ENCODE measurements around the gene RAB40C.

RAB40C gene

DNA sequence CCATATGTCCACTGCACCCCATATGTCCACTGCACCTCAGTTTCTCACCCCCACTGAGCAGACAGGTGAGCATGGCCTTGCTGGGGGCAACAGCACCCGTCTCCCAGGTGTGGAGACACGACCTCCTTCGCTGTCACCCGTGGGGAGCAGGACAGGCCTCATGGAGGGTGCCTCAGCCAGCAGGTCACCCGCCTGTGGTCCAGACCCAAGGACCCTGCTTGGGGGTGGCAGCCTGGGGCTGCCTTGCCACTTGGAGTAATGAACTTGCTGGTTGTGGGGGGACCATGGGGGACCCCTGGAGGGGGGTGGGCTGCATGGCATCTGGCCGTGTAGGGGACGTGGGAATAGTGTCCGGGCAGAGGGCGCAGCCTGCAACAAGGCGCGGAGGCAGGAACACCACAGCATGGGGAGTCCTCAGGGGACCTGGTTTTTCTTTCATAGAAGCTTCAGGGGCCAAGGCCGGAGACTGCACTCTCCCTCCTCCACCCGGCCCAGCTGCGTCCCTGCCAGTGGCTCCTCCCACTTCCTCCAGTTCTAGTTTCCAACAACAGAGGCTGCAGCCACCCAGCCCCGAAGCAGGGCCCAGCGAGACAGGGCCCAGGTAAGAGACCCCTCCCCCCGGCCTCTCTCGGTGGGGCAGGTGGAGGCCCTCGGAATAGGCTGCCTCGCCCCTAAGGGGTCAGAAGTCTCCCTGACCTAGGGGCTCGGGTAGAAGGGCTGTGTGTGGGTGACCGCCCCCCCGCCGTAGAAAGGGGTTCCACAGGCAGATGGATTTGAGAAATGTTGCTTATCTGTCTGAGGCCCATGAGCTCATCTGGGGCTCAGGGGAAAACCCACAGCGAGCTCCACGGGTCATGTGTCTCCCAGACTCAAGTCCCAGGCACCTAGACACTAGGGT, 23.1 kb upstream of the RAB40C start, which contains the start of gene NHLRC4:
Gene NHLRC4, plus strand, starts transcription at position 531 of the 898 bp plus-strand sequence. CDS start 1,043 bp downstream, outside the sequence.
- H3K56ac ChIP-seq (ENCODE audit: low read length) = peak within 1 kb of the TSS; percentile 56
- peak; percentile 76 for DNase-seq

DNA sequence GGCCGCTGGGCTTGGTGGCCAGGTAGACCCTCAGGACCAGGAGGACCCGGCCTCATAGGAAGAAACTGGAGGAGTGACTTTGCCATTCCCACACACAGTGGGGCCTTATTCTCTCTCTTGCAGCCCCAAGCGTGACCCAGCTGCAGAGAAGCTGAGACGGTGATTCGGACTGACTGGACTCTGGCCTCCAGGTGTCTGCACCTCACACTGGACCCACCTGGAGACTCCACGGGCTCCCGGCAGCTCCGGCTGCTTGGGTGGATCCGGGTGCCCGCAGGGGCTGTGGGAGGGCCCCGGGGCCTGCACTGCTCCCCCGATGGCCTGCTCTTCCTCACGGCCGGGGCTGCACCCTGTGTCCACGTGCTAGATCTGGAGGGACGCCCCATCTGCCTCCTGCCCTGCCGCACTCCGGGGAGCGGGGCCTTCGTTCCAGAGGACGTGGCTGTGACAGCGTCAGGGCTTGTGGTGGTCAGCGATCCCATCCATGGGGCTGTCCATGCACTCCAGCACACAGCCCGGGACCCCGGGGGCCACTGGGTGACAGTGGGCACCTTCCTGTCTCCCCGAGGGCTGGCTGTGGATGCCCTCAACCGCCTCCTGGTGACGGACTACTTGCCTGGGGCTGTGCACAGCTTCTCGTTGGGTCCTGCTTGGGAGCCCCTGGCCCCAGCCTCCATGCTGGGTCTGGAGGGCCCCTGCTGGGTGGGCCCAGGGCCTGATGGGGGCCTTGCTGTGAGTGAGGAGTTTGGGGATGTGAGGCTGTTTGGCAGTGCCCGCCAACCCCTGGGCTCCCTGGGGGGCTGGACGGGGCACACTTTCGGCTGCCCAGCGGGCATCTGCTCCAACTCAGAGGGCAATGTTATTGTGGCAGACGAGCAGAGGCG, 22.3 kb upstream of the RAB40C start:
- Histone ChIP-seq H2BK120ac (ENCODE audit: low read depth, low read length) (no peak overlapping the region), H3K18ac (ENCODE audit: low read length) (no peak overlapping the region), H2AK5ac (ENCODE audit: low read length) (no peak overlapping the region), H4K8ac (ENCODE audit: low read depth, low read length) (no peak overlapping the region), H3K79me1 (ENCODE audit: low read length) (peaks cover 4% of the 10 kb centered on the region), H3K4me1 (ENCODE audit: control insufficient read depth, low read depth, low read length) (peaks cover 4% of the 10 kb centered on the region), H2BK5ac (ENCODE audit: low read length) (no peak overlapping the region), H3K27ac (ENCODE audit: low read depth, low read length) (no peak overlapping the region), H3K4me3 (ENCODE audit: low read length) (no peak overlapping the region), H4K5ac (ENCODE audit: low read length) (no peak overlapping the region), H3K4me2 (ENCODE audit: low read length) (no peak overlapping the region), H2BK15ac (replicated peaks; ENCODE audit: low read depth) (no peak overlapping the region), H3K36me3 (ENCODE audit: control insufficient read depth, insufficient read depth, low read length) (no peaks in the 10 kb centered on the region), H3K9ac (ENCODE audit: low read length) (no peak overlapping the region), H3K27me3 (ENCODE audit: insufficient read depth, low read length, poor library complexity) (no peaks in the 10 kb centered on the region), H3K23ac (ENCODE audit: low read length) (no peak overlapping the region), H3K79me2 (ENCODE audit: control insufficient read depth, insufficient read depth, low read length) (peaks cover 6% of the 10 kb centered on the region), H3K4ac (ENCODE audit: low read depth, low read length) (no peak overlapping the region), H3K56ac (ENCODE audit: low read length) (no peak overlapping the region)
- WGBS (ENCODE audit: extremely low coverage, insufficient coverage, low lambda C conversion rate) = no CpG with 5 or more reads among the region's 35 CpGs
- no peak for DNase-seq

More for the DNA sequence above, 23.1 kb upstream of the RAB40C start, which contains the start of gene NHLRC4:
- no peak within 1 kb of the TSS for H3K27ac ChIP-seq (ENCODE audit: low read depth, low read length)
- no peak within 1 kb of the TSS for H3K23ac ChIP-seq (ENCODE audit: low read length)
- no peak within 1 kb of the TSS for H4K8ac ChIP-seq (ENCODE audit: low read depth, low read length)
- no peak within 1 kb of the TSS for H2BK15ac ChIP-seq (replicated peaks; ENCODE audit: low read depth)
- no peak within 1 kb of the TSS for H2AK5ac ChIP-seq (ENCODE audit: low read length)
- H3K36me3 ChIP-seq (ENCODE audit: control insufficient read depth, insufficient read depth, low read length) = no peaks in the 10 kb centered on the region
- no peaks in the 10 kb centered on the region for H3K27me3 ChIP-seq (ENCODE audit: insufficient read depth, low read length, poor library complexity)
- no peak within 1 kb of the TSS for H3K18ac ChIP-seq (ENCODE audit: low read length)
- H3K4me1 ChIP-seq (ENCODE audit: control insufficient read depth, low read depth, low read length) = peaks cover 4% of the 10 kb centered on the region
- H3K4me2 ChIP-seq (ENCODE audit: low read length) = no peak within 1 kb of the TSS
- H2BK5ac ChIP-seq (ENCODE audit: low read length) = no peak within 1 kb of the TSS
- H3K4me3 ChIP-seq (ENCODE audit: low read length) = no peak within 1 kb of the TSS
- peaks cover 1% of the 10 kb centered on the region for H3K79me1 ChIP-seq (ENCODE audit: low read length)
- peak within 1 kb of the TSS; percentile 1 for H3K9ac ChIP-seq (ENCODE audit: low read length)
- H3K4ac ChIP-seq (ENCODE audit: low read depth, low read length) = peak within 1 kb of the TSS; percentile 29
- no peak within 1 kb of the TSS for H2BK120ac ChIP-seq (ENCODE audit: low read depth, low read length)
- peaks cover 6% of the 10 kb centered on the region for H3K79me2 ChIP-seq (ENCODE audit: control insufficient read depth, insufficient read depth, low read length)
- no CpG with 5 or more reads among the region's 26 CpGs for WGBS (ENCODE audit: extremely low coverage, insufficient coverage, low lambda C conversion rate)
- no peak within 1 kb of the TSS for H4K5ac ChIP-seq (ENCODE audit: low read length)

DNA sequence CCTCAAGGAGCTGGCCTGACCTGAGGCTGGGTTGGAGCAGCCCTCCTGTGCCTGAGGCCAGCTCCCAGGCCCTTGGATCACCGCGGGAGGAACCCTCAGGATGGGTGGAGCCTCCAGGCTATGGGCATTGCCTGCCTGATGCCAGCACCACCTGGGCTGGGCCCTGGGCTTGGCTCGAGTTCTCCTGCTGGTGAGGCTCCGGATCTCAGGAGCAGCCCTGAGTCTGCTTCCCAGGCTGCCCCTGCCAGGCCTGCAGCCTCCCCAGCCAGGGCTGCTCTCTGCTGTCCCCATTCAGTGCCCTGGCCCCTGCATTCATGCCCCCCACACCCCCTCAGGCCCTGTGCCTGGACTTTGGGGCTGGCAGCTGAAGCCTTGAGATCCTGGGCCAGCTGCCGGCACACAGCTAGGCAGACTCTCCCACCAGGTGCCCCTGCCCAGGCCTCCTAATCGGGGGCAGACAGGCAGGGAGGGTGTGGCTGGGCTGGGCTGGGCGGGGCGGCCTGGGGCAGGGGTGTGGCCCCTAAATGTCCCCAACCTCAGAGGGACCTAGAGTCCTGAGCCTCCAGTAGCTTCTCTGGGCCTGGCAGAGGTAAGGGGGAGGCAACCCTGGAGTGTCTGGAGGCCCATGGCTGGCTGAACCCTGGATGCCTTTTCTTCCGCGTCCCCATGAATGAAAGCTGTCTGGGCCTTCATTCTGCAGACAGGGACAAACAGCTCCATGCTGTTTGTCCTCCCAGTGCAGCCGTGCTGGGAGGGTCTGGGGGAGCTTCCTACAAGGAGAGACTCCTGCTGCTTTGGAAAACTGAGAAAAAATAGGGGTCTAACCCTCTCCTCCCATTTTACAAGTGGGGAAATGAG, 21.2 kb upstream of the RAB40C start:
- H3K56ac ChIP-seq (ENCODE audit: low read length) = peak overlapping the region; percentile 91
- H3K4ac ChIP-seq (ENCODE audit: low read depth, low read length) = no peak overlapping the region
- H3K27me3 ChIP-seq (ENCODE audit: insufficient read depth, low read length, poor library complexity) = no peaks in the 10 kb centered on the region
- no peak overlapping the region for H3K27ac ChIP-seq (ENCODE audit: low read depth, low read length)
- peaks cover 4% of the 10 kb centered on the region for H3K79me1 ChIP-seq (ENCODE audit: low read length)
- no CpG with 5 or more reads among the region's 11 CpGs for WGBS (ENCODE audit: extremely low coverage, insufficient coverage, low lambda C conversion rate)
- H3K4me3 ChIP-seq (ENCODE audit: low read length) = no peak overlapping the region
- peak overlapping the region; percentile 55 for H3K4me2 ChIP-seq (ENCODE audit: low read length)
- peak overlapping the region; percentile 30 for H4K8ac ChIP-seq (ENCODE audit: low read depth, low read length)
- H3K9ac ChIP-seq (ENCODE audit: low read length) = peak overlapping the region; percentile 79
- peaks cover 4% of the 10 kb centered on the region for H3K4me1 ChIP-seq (ENCODE audit: control insufficient read depth, low read depth, low read length)
- H3K79me2 ChIP-seq (ENCODE audit: control insufficient read depth, insufficient read depth, low read length) = peaks cover 6% of the 10 kb centered on the region
- no peak overlapping the region for H3K23ac ChIP-seq (ENCODE audit: low read length)
- no peak overlapping the region for H2AK5ac ChIP-seq (ENCODE audit: low read length)
- H2BK5ac ChIP-seq (ENCODE audit: low read length) = no peak overlapping the region
- H4K5ac ChIP-seq (ENCODE audit: low read length) = no peak overlapping the region
- no peak overlapping the region for H2BK15ac ChIP-seq (replicated peaks; ENCODE audit: low read depth)
- H3K18ac ChIP-seq (ENCODE audit: low read length) = no peak overlapping the region
- no peak for DNase-seq
- no peak overlapping the region for H2BK120ac ChIP-seq (ENCODE audit: low read depth, low read length)
- no peaks in the 10 kb centered on the region for H3K36me3 ChIP-seq (ENCODE audit: control insufficient read depth, insufficient read depth, low read length)

DNA sequence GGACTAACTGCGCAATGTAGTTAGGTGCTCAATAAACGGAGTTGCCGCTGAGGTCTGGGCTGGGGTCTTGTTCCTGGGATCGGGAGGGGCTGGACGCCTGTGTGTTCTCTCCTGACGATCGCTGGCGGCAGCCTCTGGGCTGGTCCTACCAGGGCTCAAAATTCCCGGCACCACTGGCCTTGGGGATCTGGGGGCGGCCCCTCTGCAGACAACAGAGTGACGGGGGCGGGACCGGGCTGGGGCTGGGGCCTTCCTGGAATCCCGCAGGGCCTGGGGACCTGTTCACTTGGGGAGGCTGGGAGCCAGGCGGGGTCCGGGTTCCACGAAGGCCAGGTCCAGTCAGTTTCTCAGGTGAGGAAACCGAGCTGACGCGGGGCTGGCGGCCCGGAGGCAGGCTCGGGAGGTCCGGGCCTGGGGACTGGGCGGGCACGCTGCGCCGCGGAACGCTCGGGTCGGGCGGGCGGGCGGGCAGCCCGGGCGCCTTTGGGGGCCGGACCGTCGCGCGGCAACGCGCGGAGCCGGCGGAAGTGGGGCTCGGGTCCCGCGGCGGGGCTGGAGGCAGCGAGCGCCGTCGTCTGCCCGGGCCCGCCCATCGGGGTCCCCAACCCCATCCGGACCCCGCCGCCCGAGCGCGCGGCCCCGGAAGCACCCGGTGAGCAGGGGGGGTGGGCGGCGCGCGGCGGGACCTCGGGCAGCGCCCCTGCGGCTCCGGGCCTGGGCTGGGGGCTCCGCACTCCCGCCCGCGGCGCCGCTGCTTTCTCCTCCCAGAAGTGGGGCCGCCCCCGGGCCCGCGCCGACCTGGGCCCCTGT, 20.2 kb upstream of the RAB40C start, which contains the start of gene PIGQ:
Gene PIGQ, plus strand, starts transcription at position 524 of the 810 bp plus-strand sequence. CDS start 4,107 bp downstream, outside the sequence.
- H3K18ac ChIP-seq (ENCODE audit: low read length) = peak within 1 kb of the TSS; percentile 69
- peak within 1 kb of the TSS; percentile 6 for H3K4ac ChIP-seq (ENCODE audit: low read depth, low read length)
- H3K4me3 ChIP-seq (ENCODE audit: low read length) = peak within 1 kb of the TSS; percentile 78
- peak within 1 kb of the TSS; percentile 95 for H3K56ac ChIP-seq (ENCODE audit: low read length)
- peak within 1 kb of the TSS; percentile 84 for H3K9ac ChIP-seq (ENCODE audit: low read length)
- no peak within 1 kb of the TSS for H2BK120ac ChIP-seq (ENCODE audit: low read depth, low read length)
- no peak within 1 kb of the TSS for H4K5ac ChIP-seq (ENCODE audit: low read length)
- no CpG with 5 or more reads among the region's 87 CpGs for WGBS (ENCODE audit: extremely low coverage, insufficient coverage, low lambda C conversion rate)
- peak within 1 kb of the TSS; percentile 61 for H3K27ac ChIP-seq (ENCODE audit: low read depth, low read length)
- H3K79me1 ChIP-seq (ENCODE audit: low read length) = peaks cover 4% of the 10 kb centered on the region
- H3K36me3 ChIP-seq (ENCODE audit: control insufficient read depth, insufficient read depth, low read length) = no peaks in the 10 kb centered on the region
- peak within 1 kb of the TSS; percentile 74 for H3K4me2 ChIP-seq (ENCODE audit: low read length)
- peaks cover 6% of the 10 kb centered on the region for H3K79me2 ChIP-seq (ENCODE audit: control insufficient read depth, insufficient read depth, low read length)
- no peak within 1 kb of the TSS for H3K23ac ChIP-seq (ENCODE audit: low read length)
- H2AK5ac ChIP-seq (ENCODE audit: low read length) = no peak within 1 kb of the TSS
- no peaks in the 10 kb centered on the region for H3K27me3 ChIP-seq (ENCODE audit: insufficient read depth, low read length, poor library complexity)
- DNase-seq = peak; percentile 84
- H2BK5ac ChIP-seq (ENCODE audit: low read length) = no peak within 1 kb of the TSS
- H4K8ac ChIP-seq (ENCODE audit: low read depth, low read length) = peak within 1 kb of the TSS; percentile 43
- peaks cover 4% of the 10 kb centered on the region for H3K4me1 ChIP-seq (ENCODE audit: control insufficient read depth, low read depth, low read length)
- no peak within 1 kb of the TSS for H2BK15ac ChIP-seq (replicated peaks; ENCODE audit: low read depth)

Data from mesendoderm (in vitro differentiated cells).